Measurements from ENCODE around the gene HOXD10.

The HOXD10 gene

GRCh38 chr2:176096243-176096985 lies 20.2 kb upstream of the HOXD10 start:
- no peak for DNase-seq

DNA sequence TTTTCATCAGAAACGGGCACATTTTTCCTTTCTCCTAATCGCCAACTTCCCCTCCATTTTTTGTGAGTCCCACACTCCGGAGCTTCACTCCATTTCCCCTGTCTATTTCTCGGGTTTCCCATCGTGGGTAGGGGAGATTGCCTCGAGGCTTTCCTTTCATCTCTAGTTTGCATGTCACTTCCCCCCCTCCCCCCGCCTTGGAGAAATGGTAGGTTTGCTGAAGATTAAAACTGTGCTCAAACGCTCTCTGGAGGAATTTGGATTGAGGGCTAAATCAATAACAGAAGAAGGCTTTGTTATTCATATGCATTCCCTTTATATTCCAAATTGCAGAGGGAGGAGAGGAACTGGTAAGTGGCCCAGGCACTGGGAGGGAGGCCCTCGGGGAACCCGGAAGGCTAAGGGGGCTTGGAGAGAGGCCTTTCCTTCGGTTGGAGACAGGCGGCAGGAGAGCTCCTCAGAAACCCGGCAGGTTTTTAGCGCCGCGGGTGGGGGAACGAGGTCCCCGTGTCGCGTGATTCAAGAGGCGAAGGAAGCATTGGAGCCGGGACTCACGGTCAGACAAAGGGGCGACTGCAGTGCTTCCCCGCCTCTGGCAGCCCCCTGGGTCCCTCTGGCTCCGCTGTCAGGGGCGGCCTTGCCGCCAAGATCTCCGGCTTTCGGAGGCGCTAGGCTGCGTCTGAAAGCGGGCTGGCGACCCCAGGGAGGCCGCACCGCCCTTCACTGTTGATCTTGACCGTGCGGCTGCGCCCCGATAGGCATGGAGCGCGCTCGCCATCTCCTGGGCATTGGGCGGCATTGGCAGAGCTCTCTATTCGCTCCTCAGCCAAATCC lies 19.4 kb upstream of the HOXD10 start:
- peak; percentile 38 for DNase-seq

DNA sequence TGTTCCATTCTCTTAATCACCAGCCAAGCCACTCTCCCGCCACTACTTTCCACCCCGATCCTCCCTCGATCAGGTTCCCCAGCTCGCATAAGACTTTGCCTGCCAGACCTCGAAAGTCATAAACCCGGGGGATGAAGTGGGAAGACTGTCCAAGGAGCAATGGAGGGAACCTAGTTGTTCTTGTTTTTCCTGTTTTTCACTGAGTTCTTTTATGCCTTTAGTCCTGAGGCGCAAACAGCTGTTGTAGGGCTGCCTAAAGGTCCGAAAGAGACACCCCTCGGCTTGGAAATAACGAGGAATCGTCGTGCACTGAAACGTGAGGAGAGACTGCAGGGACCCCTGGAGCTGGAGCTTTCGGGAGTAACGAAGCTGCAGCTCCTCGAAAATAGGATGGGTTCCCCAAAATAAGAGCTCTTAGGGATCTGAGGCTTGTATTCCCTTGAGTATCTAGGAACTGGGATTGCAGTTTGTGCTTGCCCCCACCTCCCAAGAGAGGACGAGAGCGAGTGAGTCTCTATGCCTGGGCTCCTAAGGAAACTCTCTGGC lies 18.7 kb upstream of the HOXD10 start:
- DNase-seq, result no peak

- no peak for DNase-seq
Observed at GRCh38 chr2:176098366-176099158, 18.0 kb upstream of the HOXD10 start.

DNA sequence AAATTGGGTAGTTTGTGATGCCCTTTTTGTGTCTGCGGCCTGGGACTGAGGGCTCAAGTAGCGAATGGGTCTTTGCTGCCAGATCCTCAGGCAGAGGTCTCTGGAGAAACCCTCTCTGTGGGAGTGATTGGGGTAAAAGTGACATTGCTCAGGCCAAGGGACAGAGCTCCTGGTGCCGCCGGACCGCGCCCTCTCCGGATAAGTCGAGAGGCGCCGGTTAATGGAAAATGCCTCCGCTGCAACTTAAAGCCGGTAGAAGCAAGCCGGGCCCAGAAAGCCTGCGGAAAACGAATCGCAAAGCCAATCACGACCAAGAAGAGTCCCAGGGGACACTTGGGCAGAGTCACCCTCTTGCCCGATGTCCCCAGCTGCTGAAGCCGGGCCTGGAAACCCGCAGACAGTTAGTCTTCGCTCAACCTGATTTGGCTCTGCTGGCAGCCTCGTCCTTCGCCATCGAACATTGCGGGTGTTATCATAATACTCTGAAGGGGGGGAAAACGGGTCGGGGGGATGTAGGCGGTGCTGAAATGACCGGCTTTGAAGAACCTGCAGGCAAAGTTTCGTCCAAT lies 17.3 kb upstream of the HOXD10 start:
- no peak for DNase-seq

- no peak for DNase-seq
Observed at GRCh38 chr2:176099728-176100546, 16.6 kb upstream of the HOXD10 start, which contains the start of gene HOXD12. Gene HOXD12 (plus strand): TSS chr2:176099795. CDS start chr2:176099802, 7 bp downstream.

DNA sequence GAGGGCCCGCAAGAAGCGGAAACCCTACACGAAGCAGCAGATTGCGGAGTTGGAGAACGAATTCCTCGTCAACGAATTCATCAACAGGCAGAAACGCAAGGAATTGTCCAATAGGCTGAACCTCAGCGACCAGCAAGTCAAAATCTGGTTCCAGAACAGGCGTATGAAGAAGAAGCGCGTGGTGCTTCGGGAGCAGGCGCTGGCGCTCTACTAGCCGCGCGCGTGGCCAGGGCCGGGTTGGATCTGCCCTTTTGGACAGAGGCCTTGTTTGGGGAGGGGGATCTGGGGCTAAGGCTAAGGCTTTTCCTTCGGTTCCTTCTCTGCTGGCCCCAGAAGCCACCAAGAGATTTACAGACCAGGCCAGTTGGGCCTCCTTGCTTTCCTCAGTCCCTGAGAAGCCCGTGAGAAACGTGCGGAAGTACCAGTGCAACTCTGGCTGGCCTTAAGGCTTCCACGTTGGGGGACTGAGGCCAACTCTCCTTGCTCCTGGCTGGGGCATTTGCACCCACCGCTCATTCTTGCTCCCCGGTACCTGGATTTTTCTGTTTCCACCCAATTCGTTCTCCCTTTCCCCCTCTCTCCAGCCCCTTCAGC lies 15.9 kb upstream of the HOXD10 start:
- no peak for DNase-seq

DNA sequence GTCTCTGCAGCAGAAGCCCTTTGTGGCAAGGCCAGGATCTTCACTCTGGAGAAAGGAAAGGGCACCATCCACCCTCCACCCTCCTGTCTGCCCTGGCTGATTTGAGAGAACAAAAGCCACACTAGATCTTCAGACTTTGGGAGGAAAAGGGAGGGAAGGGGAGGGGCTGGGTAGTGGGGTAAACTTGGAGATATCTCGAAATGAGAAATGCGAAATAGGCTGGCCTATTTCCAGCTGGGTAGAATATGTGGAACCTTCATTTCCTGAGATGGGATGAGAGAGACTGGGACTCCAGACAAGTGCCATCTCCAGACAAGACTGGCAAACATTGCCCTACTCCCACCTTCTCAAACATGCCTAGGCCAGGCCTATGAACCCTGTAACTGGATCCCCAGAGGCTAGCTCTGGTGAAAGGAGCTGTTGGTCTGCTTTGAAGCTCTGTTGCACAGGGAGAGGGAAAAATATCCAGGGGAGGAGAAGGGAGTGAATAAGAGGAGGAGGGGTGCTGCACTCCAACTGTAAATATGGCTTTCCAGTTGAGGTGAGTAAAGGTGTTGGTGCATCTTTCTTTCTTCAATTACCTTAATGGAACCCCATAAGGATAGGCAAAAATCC lies 15.3 kb upstream of the HOXD10 start:
- no peak for DNase-seq

- no peak for DNase-seq
Observed at GRCh38 chr2:176101842-176102241, 14.7 kb upstream of the HOXD10 start.

DNA sequence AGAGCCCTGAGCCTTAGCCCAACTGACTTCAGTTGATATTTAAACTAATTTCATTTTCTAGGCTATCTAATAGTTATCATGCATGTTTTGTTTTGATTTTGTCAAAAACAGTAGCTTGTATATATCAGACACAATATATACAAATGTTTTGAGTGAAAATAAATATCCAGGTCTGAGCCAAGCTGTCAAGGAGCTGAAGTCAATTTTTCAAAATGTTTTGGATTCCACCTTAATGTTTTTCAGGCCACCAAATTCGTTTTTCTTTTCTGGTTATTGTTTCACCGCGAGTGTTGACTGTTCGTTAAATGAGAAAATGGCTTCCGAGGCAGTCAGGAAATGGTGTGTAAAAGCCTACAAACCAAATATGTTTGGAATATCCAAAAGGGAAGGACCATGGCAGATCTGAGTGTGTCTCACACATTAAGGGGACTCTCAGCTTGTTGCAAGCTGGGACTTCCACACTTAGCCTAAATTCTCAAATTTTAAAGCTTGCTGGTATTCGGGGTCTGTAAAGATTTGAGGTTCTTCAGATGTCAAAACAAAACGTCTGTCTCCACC lies 14.2 kb upstream of the HOXD10 start:
- DNase-seq, result no peak

DNA sequence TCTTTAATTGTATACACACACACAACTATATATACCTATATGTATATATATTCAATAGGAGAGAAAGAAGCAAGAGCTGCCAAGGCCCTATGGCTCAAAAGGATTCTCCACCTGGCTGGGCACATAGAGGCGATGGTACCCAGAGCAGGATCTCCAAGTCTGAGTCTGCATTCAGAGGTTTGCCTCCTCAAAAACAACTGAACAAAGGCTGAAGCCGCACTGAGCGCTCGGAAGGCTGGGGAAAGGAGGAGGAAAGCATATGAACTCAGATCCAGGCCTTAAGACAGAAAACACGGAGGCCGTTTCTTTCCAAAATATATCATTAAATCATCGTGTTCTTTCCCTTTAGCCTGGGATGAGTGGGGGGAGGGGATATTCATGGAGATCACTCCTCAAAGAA lies 13.4 kb upstream of the HOXD10 start:
- DNase-seq, result no peak

DNA sequence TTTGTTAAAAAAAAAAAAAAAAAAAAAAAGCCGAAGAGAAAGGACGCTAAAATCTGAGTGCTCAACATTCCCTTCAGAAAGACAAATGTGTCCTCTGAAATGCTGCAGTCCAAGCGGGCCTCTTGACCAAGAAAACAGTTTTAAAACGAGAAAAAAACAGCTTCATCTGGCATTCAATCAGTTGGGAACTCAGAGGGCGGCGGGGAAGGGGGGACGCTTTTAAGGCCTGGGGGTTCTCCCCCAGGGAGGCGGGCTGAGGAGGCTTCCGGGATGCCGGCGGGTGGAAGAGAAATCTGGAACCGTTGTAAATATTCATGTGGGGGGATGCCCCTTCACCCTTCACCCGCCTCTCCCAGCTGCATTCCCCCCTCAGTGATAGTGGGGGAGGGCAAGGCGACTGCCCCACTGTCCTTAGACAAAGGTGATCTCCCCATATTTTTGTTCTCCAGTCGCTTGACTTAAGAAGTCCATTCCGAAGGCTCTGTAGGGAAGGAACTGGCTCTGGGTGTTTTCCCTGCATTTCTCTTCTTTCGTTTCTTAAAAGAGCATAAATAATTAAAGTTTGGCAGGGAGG lies 12.7 kb upstream of the HOXD10 start:
- DNase-seq, result no peak

DNA sequence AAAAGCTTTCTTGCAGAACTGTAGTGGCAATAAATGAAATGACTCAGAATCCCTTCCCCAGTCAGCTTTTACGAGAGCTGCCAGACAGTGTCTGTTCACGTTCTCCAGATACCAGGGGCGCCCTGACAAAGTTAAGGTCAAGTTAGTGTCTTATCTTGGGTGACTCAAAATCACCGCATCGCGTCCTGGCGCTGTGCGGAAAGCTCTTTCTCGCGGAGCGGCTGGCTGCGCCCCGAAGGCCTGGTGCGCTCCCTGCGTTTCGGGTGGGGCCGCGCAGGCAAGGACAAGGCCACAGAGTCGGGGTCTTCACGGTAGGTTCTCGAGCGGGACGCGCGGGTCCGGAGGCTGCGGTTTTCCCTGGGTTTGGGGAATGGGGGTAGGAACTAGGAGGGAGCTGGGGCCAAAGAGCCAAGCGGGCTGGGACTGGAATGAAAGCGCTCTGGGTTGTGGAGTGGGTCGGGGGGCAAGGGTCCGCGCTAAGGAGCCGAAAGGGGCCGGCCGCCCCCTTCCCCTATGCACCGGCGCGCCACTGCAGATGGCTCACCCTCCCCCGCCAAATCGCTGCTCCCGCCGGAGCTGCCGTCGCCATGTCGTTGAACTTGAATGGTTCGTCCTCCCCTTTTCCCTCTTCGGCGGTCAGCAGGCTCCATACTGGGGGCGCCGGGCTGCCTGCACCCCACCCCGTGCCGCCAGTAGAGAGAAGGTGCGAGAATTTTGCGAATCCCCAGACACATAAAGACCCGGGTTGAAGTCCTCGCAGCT lies 12.1 kb upstream of the HOXD10 start:
- no peak for DNase-seq

DNA sequence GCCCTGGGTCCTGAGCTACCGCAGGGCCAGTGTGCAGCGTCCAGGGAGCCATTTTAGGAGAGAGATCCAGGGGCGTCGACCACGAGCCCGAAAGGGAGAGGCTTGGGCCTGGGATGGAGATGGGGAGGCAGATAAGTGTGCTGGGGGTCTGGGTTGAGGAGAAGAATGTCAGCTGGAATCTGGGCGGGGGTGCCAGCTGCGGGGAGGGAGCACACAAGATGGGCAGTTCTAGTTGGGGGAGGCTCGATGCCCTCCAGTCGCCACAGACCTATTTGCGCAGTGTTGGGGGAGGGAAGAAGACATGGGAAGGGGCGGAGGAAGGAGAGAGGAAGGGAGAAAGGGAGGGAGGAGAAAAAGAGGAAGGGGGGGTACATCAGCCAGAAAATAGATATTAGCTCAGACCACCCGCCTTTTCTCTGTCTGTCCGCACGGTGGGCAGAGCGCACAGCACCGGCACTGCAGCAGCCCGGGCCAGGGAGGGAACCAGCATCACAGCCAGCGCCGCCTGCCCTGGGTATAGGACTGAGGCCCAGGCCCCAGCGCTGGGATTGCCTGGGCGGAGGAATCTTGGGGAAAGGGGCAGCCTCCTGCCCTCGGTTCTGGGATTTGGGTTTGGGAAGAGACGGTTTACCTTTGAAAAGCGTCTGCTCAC lies 11.4 kb upstream of the HOXD10 start:
- no peak for DNase-seq

DNA sequence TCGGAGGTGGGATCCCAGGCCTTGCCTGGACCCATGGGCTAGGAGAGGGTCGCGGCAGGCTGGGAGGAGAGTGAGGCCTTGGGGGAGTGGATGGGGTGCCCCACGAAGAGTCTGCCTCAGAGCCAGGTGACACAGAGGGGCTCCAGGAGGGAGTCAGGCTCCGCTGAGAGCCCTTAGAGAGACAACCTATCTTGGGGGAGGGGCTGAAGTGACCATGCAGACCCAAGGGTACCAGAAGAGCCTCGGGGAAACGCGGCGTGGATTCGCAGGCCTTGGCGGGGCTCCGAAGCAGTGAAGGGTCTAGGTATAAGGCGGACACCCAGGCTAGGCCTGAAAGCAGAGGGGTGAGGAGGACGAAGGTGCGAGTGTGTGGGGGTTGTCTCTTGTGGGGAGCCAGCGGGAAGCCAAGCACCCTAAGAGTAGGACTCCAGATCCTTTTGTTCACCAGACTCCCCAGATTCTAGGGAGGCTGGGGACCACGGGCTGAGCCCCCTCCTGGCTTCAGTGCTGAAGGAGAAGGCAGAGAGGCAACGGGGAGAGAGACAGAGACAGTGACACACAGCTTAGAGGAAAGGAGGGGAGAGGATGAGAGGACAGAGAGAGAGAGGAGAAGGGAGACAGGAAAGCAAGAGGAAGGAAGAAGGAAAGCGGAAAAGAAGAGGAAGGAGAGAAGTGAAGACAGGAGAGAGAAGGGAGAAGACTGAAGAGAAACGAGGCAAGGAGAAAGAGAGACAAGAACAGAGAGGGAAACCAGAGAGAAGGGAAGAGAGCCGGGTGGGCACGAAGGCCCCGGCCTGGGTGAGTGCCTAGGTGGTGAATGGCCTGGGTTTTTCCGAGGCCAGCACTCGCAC lies 10.6 kb upstream of the HOXD10 start:
- no peak for DNase-seq

DNA sequence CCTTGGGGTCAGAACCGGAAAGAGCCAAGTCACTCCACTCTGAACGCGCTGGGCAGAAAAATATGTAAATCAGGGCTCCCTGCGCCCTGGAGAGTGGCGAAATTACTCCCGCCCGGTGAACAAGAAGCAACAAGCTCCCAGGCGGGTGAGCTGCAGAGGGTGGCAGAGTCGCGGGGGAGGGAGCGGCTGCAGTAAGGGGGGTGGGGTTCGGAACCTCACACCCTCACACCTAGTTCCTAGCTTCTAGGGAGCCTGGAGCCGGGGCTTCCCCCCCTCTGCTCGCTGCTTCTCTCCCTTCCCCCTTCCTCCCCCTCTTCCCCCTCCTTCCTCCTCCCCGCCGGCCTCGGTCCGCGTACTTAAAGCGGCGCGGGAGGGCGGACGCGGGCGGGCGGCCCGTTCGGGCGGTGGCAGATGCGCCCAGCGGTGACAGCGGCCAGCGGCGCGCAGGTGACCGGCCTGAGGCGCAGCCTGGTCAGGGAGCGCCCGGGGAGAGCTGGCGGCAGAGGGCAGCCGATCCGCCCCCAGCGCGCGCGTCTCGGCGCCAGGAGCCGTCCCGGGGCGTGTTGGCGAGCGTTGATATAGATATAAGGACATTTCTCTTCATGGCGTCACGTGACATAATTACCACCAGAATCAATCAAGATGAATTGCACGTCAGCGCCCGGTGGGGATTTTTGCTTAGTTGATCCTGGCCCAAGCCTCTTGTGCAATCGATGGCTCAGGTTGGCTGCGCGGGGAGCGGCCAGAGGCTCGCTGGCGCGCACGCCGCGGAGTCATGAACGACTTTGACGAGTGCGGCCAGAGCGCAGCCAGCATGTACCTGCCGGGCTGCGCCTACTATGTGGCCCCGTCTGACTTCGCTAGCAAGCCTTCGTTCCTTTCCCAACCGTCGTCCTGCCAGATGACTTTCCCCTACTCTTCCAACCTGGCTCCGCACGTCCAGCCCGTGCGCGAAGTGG lies 9.7 kb upstream of the HOXD10 start, which contains the start of gene HOXD11:
HOXD11 (plus strand) TSS at position 700 of the 959 bp plus-strand sequence; CDS start at position 776, 76 bp downstream.
- DNase-seq, result no peak
